ENCODE measurements around the gene ERGIC2.
"Not testable (repeated sequence)": the region's sequence is repeated elsewhere in the genome, so short reads cannot be mapped to it uniquely, and the experiment has no call there.

The ERGIC2 gene

DNA sequence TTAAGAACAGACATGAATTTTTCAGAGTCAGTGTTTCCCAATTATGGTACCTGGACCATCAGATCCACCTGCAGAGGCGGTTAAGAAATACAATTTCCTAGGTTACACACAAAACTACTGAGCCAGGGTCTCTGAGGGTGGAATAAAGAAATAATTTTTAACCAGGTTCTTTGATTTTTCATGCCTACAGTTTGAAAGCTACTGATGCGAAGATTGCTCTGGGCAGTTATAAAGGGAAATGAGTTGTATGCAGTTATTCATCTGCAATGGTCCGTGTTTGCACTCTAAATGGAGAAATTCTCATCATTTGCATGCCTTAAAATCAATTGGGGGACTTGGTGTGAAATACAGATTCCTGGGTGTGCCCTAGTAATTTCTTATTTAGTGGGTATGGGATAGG lies 89.7 kb downstream of the ERGIC2 start:
- DNase-seq, result no peak

DNA sequence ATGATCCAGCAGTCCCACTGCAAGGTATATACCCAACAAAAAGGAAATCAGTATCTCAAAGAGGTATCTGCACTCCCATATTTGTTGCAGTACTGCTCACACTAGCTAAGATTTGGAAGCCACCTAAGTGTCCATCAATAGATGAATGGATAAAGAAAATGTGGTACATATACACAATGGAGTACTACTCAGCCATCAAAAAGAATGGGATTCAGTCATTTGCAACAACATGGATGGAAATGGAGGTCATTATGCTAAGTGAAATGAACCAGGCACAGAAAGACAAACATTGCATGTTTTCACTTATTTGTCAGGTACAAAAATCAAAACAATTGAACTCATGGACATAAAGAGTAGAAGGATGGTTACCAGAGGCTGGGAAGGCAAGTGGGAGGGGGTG lies 90.5 kb downstream of the ERGIC2 start:
- not testable (repeated sequence) for DNase-seq

DNA sequence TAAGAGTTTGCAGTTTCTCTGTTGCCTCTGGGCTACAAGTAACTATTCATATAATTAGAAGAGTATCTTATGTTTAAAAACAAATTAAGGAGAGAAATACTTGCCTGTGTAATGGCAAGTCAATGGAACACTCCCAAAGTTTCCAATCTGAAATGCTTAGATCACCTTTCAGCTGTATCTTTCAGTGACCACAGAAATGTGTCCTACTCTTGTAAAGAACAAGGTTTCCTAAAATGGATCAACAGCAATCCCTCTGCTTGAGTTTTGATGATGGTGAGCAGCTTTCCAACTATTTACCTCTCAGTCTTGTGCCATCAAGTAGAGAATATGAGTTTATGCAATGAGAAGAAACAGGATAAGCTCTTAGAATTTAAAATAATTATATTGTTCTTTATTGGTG lies 92.9 kb downstream of the ERGIC2 start:
- no peak for DNase-seq

DNA sequence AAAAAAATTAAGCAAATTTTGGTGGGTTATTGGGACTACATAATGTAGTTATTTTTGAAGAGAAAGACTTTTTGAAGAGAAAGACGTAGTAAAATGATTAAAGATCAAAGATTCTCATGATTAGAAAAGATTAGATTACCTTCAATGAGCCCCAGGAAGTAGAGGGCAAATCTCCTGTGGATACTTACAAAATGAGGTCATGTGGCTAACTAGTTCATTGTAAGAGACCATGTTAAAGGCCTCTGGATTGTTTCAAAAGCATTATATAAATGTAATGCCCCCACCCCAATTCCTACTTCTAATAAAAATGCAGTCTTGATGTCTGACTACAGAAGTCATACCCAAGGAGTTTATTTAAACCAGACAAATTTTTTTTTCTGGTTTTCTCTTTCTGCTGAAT lies 93.3 kb downstream of the ERGIC2 start:
- DNase-seq, result no peak
